Measurements from ENCODE around the gene MIA. TPM values are rescaled to one million over a fixed set of nuclear protein-coding genes. Genes with fewer than 3 reads are reported as not detected.
A peak's percentile ranks its signal among the peaks of the same experiment; 100 is the strongest.

Gene MIA
- total and polyA plus RNA-seq, 9 of the 15 experiments (the other 6 are each of a cell fraction or from before 2014, with no cell fraction given) = 0.21 TPM; not detected in 8

DNA sequence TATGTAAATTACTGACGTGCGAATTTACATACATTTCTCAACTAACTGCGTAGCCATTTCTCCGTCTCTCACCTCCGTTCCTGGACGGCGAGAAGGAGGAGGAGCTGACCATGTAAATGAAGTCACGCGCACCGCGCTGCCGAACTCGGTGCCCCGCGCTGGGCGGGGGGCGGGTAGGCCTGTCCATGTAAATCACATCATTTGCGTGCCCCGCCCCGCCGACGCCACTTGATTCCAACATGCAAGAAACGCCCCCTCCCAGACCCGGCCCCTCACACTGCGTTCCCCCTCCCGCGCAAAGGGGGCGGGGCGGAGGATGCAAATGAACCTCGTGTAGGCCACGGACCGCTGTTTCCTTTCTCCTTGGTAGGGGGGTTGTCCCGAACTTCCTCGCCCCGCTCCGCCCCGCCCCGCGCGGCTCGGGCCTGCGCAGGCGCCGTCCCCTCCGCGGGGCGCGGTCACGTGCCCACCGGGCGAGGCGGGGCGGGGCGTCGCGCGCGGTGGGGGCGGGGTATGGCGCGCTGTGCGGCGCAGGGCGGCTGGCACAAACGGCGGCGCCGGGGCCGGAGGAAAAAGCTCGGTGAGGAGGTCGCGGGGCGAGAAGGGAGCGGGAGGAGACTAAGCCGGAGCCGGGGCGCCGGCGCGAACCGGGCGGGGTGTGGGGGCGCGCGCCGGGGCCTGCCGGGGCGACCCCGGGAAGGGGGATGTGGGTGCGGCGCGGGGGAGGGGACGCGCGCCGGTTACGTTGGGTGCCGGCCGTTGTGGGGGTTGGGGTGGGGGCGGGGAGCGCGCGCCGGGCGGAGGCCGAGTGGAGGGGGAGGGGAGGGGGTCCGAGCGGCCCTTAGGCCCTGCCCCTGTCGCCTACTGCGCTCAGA lies 23.6 kb downstream of the MIA start, which contains the start of gene EGLN2 (continued):
- TF ChIP-seq, protein P1, sequence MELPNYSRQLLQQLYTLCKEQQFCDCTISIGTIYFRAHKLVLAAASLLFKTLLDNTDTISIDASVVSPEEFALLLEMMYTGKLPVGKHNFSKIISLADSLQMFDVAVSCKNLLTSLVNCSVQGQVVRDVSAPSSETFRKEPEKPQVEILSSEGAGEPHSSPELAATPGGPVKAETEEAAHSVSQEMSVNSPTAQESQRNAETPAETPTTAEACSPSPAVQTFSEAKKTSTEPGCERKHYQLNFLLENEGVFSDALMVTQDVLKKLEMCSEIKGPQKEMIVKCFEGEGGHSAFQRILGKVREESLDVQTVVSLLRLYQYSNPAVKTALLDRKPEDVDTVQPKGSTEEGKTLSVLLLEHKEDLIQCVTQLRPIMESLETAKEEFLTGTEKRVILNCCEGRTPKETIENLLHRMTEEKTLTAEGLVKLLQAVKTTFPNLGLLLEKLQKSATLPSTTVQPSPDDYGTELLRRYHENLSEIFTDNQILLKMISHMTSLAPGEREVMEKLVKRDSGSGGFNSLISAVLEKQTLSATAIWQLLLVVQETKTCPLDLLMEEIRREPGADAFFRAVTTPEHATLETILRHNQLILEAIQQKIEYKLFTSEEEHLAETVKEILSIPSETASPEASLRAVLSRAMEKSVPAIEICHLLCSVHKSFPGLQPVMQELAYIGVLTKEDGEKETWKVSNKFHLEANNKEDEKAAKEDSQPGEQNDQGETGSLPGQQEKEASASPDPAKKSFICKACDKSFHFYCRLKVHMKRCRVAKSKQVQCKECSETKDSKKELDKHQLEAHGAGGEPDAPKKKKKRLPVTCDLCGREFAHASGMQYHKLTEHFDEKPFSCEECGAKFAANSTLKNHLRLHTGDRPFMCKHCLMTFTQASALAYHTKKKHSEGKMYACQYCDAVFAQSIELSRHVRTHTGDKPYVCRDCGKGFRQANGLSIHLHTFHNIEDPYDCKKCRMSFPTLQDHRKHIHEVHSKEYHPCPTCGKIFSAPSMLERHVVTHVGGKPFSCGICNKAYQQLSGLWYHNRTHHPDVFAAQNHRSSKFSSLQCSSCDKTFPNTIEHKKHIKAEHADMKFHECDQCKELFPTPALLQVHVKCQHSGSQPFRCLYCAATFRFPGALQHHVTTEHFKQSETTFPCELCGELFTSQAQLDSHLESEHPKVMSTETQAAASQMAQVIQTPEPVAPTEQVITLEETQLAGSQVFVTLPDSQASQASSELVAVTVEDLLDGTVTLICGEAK (IDR thresholded peaks at IDR 0.05) = no peak
- TF ChIP-seq, protein P1 (CRISPR knock-in tag; IDR thresholded peaks at IDR 0.05) = no peak
- TF ChIP-seq ELF2 (CRISPR knock-in tag; IDR thresholded peaks at IDR 0.05) (no peak), HNRNPK (IDR thresholded peaks at IDR 0.05; ENCODE audit: low read depth, low read length, poor library complexity, severe bottlenecking) (no peak), KAT7 (CRISPR knock-in tag; IDR thresholded peaks at IDR 0.05; ENCODE audit: borderline replicate concordance) (no peak), ZNF280A (IDR thresholded peaks at IDR 0.05; ENCODE audit: low read depth, partially characterized antibody) (no peak), CEBPB (tag; IDR thresholded peaks at IDR 0.05) (no peak), RBM15 (IDR thresholded peaks at IDR 0.05; ENCODE audit: insufficient read depth, low read length) (no peak), THAP7 (CRISPR knock-in tag; IDR thresholded peaks at IDR 0.05) (no peak), SRF (CRISPR knock-in tag; IDR thresholded peaks at IDR 0.05) (peak in 1 of 2 experiments; percentile 65; a peak in 2 of 4 replicates), PRMT5 (CRISPR knock-in tag; IDR thresholded peaks at IDR 0.05) (no peak), CREBBP (IDR thresholded peaks at IDR 0.05; ENCODE audit: low read depth, low read length) (no peak), FOXA1 (IDR thresholded peaks at IDR 0.05; ENCODE audit: borderline replicate concordance) (no peak), GATA2 (CRISPR knock-in tag; IDR thresholded peaks at IDR 0.05) (no peak)

Measured in K562 (cell line).